K562 (cell line): ENCODE measurements around the gene ESPL1. TPM values are rescaled to one million over a fixed set of nuclear protein-coding genes. Genes with fewer than 3 reads are reported as not detected.
A peak's percentile ranks its signal among the peaks of the same experiment; 100 is the strongest.

Experiments used
- FOXA1 ChIP-seq: fragments of 450-650 bp; IDR thresholded peaks from 2 replicates; pipeline ENCODE4 v1.6.1; 2016; ENCODE audit warnings: mild to moderate bottlenecking, borderline replicate concordance
- LARP7 ChIP-seq: fragments of 450-650 bp; IDR thresholded peaks from 2 replicates; pipeline ENCODE4 v1.6.1; 2016
- NRF1 ChIP-seq, 2 experiments: fragments of 450-650 bp; IDR thresholded peaks in 1 of 2; conservative IDR thresholded peaks in 1 of 2; 2 replicates each; pipeline ENCODE4 v1.6.1; 2014; ENCODE audit warnings: mild to moderate bottlenecking in 2 of 2
- PATZ1 ChIP-seq: fragments of 250-450 bp; sonication (Bioruptor Pico); IDR thresholded peaks from 2 replicates; pipeline ENCODE4 v1.5.0; 2020; ENCODE audit warnings: mild to moderate bottlenecking, borderline replicate concordance
- PTRF ChIP-seq: fragments of 450-650 bp; IDR thresholded peaks from 2 replicates; pipeline ENCODE4 v1.6.1; 2016; ENCODE audit warnings: mild to moderate bottlenecking, missing genetic modification characterization, missing compliant biosample characterization
- SMAD4 ChIP-seq: fragments of 250-450 bp; sonication (Bioruptor Pico); conservative IDR thresholded peaks from 2 replicates; pipeline ENCODE4 v1.8.0; 2021; ENCODE audit warnings: inconsistent platforms, mild to moderate bottlenecking, moderate library complexity
- SRSF1 ChIP-seq: fragments of 200-400 bp; formaldehyde crosslinking; IDR thresholded peaks from 2 replicates; pipeline ENCODE4 v1.6.1; 2017; ENCODE audit warnings: mild to moderate bottlenecking, low read depth, low read length, moderate library complexity
- ZBTB1 ChIP-seq: sonication (generic); formaldehyde crosslinking; IDR thresholded peaks from 2 replicates; pipeline ENCODE4 v1.8.1; 2023; ENCODE audit warnings: missing genetic modification reagents, low read depth, mild to moderate bottlenecking, borderline replicate concordance
- ZBTB40 ChIP-seq, 2 experiments: fragments of 450-650 bp in 1 of 2; sonication (generic) in 1 of 2; formaldehyde crosslinking in 1 of 2; IDR thresholded peaks; 2 replicates each; pipeline versions ENCODE4 v1.7.1 to v1.9.0; 2016 to 2022; ENCODE audit warnings: inconsistent platforms in 1 of 2, mild to moderate bottlenecking in 1 of 2, missing genetic modification reagents in 1 of 2
- ZBTB49 ChIP-seq: sonication (generic); formaldehyde crosslinking; IDR thresholded peaks from 2 replicates; pipeline ENCODE4 v1.8.0; 2022; ENCODE audit warnings: missing genetic modification reagents, mild to moderate bottlenecking, borderline replicate concordance
- ZNF780A ChIP-seq: fragments of 250-450 bp; sonication (Bioruptor Pico); IDR thresholded peaks from 2 replicates; pipeline ENCODE4 v1.5.0; 2021; ENCODE audit warnings: mild to moderate bottlenecking
- polyA plus RNA-seq, 8 experiments: library from polyadenylated mRNA; depleted of rRNA in 4 of 8; stranded (reverse) in 5 of 8; unstranded in 3 of 8; fragments of >200 nt; fragmentation: Nextera tagmentation in 2 of 8; fragmentation: Illumina TruSeq in 1 of 8; extraction: Ambion mirVana in 2 of 8; extraction: Trizol in 1 of 8; gene quantifications; 2 replicates each; pipeline versions ENCODE4 v1.2.1 to v1.2.3, GENCODE V29; 2011 to 2014; ENCODE audit warnings: inconsistent platforms in 1 of 8, missing spikeins in 1 of 8
- total RNA-seq, 7 experiments: library from RNA; depleted of rRNA in 6 of 7; stranded (reverse); fragments of >200 nt in 6 of 7; fragmentation: Illumina TruSeq in 2 of 7; extraction: Trizol in 2 of 7; gene quantifications; 2 replicates each; pipeline versions ENCODE4 v1.2.1 to v1.2.3, GENCODE V29; 2011 to 2021; ENCODE audit warnings: low replicate concordance in 1 of 7

ESPL1 gene
- total and polyA plus RNA-seq, 9 of the 15 experiments (the other 6 are each of a cell fraction or from before 2014, with no cell fraction given): 1.2 to 55.0 (median 18.7) TPM

- TF ChIP-seq ZBTB40 (IDR thresholded peaks at IDR 0.05) (peak; percentile 77), ZBTB40 (CRISPR knock-in tag; IDR thresholded peaks at IDR 0.05) (no peak), FOXA1 (no peak), LARP7 (no peak), NRF1 (conservative IDR thresholded peaks at IDR 0.05 in 1 of 2, IDR thresholded peaks at IDR 0.05 in 1 of 2) (peak; percentile 87 to 89), ZBTB1 (CRISPR knock-in tag) (no peak), SRSF1 (no peak), PTRF (no peak), ZNF780A (CRISPR knock-in tag) (no peak), PATZ1 (no peak), ZBTB49 (CRISPR knock-in tag) (no peak), SMAD4 (CRISPR knock-in tag) (0 out of 2 replicates have a peak, but pooled peaks have one; percentile 34)
These were observed 27.2 kb downstream of the ESPL1 start, which contains the start of gene PFDN5 (continued) for GRCh38 chr12:53295070-53295890.
